Hepatocyte (in vitro differentiated cells): Measurements from ENCODE around the gene WDFY4.

Experiments
- EZH2 ChIP-seq: fragments of 200-600 bp; sonication (generic); IDR thresholded peaks from 2 replicates; pipeline ENCODE4 v1.6.1; 2016; ENCODE audit warnings: antibody characterized with exemption, mild to moderate bottlenecking, borderline replicate concordance
- TF ChIP-seq, protein P1 (sequence below): fragments of 200-600 bp; sonication (generic); IDR thresholded peaks from 2 replicates; pipeline ENCODE4 v1.5.1; 2016; ENCODE audit warnings: antibody characterized with exemption, mild to moderate bottlenecking; ENCODE audit not compliant: poor library complexity

DNA sequence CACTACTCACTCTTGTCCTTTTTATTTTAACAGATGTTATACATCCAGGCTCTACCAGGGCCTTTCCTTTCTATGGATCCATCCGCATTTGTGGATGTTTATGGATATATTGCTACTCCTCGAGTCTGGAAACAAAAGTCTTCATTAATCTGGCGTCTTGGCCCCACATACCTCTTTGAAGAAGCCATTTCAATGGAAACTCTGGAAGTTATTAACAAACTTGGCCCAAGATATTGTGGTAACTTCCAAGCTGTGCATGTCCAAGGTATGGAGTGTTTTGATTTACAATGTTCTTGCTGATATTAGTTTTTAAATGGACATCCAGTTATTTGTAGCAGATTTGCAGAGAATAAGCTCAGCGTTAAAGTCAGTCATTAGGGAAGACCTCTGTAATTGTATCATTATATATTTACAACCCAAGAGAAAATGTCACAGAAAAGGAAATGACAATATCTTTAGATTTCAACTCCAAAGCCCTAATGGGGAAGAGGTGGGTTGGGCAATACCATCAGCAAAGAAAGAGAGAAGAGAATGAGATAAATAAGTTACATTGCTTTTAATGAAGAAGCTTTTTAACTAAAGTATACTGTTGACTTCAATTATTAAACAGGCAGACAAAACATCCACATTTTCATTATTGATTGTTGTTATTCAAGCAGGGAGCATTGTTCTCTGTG is 102.1 kb downstream of the WDFY4 start:
- no peak for TF ChIP-seq EZH2
- TF ChIP-seq, protein P1, sequence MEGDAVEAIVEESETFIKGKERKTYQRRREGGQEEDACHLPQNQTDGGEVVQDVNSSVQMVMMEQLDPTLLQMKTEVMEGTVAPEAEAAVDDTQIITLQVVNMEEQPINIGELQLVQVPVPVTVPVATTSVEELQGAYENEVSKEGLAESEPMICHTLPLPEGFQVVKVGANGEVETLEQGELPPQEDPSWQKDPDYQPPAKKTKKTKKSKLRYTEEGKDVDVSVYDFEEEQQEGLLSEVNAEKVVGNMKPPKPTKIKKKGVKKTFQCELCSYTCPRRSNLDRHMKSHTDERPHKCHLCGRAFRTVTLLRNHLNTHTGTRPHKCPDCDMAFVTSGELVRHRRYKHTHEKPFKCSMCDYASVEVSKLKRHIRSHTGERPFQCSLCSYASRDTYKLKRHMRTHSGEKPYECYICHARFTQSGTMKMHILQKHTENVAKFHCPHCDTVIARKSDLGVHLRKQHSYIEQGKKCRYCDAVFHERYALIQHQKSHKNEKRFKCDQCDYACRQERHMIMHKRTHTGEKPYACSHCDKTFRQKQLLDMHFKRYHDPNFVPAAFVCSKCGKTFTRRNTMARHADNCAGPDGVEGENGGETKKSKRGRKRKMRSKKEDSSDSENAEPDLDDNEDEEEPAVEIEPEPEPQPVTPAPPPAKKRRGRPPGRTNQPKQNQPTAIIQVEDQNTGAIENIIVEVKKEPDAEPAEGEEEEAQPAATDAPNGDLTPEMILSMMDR: no peak
